Caki2 (cell line): ENCODE results near the gene FUT8. TPM values are rescaled to one million over a fixed set of nuclear protein-coding genes. Genes with fewer than 3 reads are reported as not detected.
A peak's percentile ranks its signal among the peaks of the same experiment; 100 is the strongest.
"Not testable (repeated sequence)": the region's sequence is repeated elsewhere in the genome, so short reads cannot be mapped to it uniquely, and the experiment has no call there.

Source experiments
- DNase-seq: peaks from one replicate; pipeline ENCODE4 v3.0.0-alpha.2; 2015; ENCODE audit warnings: low read depth
- in situ Hi-C: cut with HindIII; loops from 2 replicates; pipeline ENCODE4 v1.10.0; 2016; ENCODE audit warnings: low sequenced_read_pairs, low pct_unique_long_range_greater_than_20kb, mixed read lengths
- total RNA-seq: library from RNA; depleted of rRNA; stranded (reverse); fragments of >200 nt; shearing (Covaris generic); gene quantifications from 2 replicates; pipeline ENCODE4 v1.2.3, GENCODE V29; 2014; ENCODE audit warnings: low replicate concordance

The FUT8 gene
- total RNA-seq, 1 experiment from 2014 or later, result 29.6 TPM

- in situ Hi-C loops, result no loop called here
- no peak for DNase-seq
Observed at GRCh38 chr14:65412856-65413738, 567 bp downstream of the FUT8 start.

DNA sequence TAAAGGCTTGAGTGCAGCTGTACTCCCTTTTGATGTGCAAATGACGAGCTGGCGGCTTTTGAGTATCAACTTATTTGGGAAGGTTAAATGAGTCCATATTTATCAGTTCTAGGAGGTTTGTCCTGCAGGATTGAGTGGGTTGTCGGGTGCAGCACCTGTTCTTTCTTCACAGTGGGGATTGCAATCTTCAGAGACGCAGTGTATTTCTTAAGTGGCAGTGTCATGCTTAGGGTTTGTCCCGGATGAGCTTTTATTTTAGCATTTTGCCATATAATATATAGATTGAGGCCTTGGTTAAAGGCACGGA, 1.2 kb downstream of the FUT8 start:
- in situ Hi-C loops, result no loop called here
- peak; percentile 26 for DNase-seq

DNA sequence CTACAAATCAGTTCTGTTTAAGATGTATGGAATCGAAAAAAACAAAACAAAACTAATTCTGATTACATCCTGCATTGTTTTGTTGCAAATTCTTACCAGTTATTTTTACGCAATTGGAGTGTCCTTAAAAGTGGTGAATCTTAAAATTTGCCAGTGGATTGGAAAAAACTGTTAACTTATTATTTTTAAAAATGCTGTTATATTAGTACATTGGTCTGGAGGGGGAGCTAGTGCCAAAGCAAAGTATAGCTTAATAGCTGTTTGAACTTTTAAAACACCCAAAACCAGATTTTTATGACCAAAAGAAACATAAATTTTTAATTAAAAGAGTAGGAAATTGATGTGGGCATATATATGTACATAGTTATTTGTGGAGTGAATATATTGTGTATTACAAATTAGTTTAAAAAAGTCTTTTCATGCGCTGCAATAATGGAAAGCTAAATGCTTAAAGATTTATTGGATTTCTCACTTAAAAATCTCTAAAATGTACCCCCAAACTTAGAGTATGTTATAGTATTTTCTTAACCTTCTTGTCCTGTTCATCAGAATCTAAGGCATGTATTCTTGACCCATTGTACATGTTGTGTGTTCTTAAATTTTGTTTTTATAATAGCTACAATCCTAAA, 2.5 kb downstream of the FUT8 start:
- in situ Hi-C loops, result no loop called here
- DNase-seq, result no peak

- no peak for DNase-seq
- in situ Hi-C loops, result no loop called here
Observed at GRCh38 chr14:65415613-65416012, 3.1 kb downstream of the FUT8 start.

DNA sequence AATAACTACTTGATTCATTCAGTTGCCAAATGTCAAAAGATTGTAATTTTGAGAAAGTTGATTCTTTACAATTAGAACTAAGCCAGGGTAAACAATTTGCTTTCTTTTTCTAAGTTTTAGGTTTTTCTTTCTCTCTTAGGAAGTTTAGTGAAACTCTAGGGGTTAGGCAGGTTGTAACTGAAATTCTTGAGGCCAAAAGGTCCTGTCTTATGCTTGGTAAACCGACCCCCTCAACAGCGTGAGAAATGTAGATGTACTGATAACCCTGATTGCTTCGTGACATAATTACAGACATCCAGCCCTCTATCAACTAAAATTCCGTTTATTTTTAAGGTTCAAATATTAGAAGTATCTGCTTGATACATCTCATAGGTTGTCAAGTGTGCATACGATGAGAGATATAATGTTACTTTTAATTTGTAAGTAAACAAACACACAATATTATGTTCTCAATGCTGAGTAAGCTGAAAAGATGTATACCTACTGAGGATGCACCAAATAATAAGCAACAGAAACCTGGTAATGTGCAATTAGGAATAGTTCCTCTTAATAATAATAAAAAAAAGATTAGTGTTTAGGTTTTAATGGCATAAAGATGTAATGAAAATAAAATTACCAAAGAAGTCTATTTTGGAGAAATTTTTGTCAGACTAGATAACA, 7.2 kb downstream of the FUT8 start:
- DNase-seq, result no peak
- in situ Hi-C loops, result no loop called here

DNA sequence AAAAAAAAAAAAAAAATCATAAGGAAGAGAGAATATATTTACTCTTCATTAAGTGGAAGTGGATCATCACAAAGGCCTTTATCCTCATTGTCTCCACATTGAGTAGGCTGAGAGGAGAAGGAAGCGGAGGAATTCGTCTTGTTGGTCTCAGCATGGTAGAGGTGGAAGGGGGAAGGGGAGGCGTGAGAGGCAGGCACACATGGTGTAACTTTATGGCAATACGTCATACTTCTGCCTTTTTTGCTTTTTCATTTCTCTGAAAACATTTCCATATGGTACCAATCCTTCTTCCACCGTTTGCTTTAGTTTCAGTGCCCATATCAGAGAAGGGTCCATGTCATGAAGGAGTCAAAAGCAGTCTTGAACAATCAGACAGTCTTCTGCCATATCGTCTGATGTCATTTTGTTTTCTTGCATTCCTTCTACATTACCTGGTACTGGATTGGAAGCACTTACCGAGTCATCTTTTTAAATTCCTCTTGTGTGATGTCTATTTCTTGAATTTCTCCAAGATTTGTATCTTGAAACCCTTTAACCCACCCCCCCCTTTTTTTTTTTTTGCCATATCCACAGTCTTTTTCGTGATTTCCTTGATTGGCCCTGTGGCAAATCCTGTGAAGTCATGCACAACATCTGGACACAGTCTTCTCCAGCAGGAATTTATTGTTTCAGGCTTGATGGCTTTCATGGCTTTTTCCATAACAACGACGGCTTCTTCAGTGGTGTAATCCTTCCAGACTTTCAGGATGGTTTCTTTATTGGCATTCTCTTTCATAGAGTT, 8.9 kb downstream of the FUT8 start:
- DNase-seq, result peak; percentile 87
- in situ Hi-C loops, result no loop called here

GRCh38 chr14:65422088-65422834, 9.7 kb downstream of the FUT8 start:
- no peak for DNase-seq
- in situ Hi-C loops, result no loop called here

DNA sequence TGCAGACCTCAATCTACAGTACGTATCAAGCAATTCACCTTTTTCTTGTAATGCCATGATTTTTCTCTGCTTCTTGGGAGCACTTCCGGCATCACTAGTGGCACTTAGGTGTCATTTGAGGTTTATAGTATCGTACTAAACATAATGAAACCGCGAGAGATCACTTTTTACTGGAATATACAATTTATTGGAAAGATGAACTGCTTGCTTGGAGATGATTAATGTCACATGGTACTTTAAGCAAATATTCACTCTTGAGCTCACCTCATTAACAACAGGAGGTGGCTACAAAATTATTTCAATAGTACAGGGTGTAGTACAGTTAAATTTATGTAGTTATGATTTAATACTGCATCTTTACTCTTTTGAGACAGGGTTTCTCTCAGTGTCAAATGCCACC, 11.5 kb downstream of the FUT8 start:
- DNase-seq, result no peak
- in situ Hi-C loops, result no loop called here

- in situ Hi-C loops, result no loop called here
- no peak for DNase-seq
Observed at GRCh38 chr14:65424531-65424930, 12.0 kb downstream of the FUT8 start.

DNA sequence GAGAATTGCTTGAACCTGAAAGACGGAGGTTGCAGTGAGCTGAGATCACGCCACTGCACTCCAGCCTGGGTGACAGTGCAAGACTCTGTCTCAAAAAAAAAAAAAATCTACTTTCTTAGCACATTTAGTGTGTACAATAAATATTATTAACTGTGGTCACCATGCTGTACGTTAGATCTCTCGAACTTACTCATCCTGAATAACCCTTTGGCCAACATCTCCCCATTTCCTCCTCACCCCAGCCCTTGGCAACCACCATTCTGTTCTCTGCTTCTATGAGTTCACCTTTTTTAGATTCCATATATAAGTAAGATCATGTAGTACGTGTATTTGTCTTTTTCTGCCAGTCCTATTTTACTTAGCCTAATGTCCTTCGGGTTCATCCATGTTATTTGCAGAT, 13.4 kb downstream of the FUT8 start:
- in situ Hi-C loops, result no loop called here
- no peak for DNase-seq

DNA sequence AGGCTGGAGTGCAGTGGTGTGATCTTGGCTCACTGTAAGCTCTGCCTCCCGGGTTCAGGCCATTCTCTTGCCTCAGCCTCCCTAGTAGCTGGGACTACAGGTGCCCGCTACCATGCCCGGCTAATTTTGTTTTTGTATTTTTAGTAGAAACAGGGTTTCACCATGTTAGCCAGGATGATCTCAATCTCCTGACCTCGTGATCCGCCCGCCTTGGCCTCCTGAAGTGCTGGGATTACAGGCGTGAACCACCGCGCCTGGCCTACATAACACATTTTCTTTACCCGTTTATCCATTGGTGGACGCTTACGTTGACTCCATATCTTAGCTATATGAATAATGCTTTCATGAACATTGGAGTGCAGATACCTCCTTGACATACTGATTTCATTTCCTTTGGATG, 14.4 kb downstream of the FUT8 start:
- in situ Hi-C loops, DNase-seq: not testable (repeated sequence)

GRCh38 chr14:65428691-65429090, 16.2 kb downstream of the FUT8 start:
- in situ Hi-C loops, result no loop called here
- DNase-seq, result no peak

DNA sequence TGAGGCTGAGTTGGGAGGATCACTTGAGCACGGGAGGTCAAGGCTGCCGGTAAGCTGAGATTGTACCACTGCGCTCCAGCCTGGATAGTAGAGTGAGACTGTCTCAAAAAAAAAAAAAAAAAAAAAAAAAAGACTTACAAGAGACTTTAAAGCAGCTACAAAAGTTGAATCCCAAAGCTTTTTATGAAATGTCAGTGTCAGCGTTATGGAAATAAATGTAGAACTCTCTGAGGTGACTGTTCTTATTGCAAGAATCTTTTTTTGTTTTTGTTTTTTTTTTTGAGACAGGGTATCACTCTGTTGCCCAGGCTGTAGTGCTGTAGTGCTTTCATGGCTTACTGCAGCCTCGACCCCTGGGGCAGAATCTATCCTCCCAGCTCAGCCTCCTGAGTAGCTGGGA, 17.2 kb downstream of the FUT8 start:
- in situ Hi-C loops, result no loop called here
- DNase-seq, result no peak

- in situ Hi-C loops, result no loop called here
- DNase-seq, result no peak
Observed at GRCh38 chr14:65431245-65431644, 18.7 kb downstream of the FUT8 start.

DNA sequence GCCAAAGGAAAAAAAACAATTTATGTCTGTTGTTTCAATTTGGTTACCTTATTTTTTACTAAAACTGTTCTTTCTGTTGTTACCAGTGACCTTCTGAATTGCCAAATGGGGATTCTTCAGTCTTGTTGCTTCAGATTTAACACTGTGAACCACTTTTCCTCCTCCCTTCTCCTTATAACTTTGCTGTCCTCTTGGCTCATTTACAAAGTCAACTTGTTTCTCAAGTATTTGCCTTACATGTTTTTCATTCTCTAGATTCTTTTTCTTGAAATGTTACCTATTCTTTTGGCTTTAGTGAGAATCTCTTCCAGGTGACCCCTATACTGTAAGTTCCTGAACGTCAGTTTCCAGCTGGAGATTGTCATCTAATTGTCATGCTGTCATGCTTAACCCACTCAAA, 19.4 kb downstream of the FUT8 start:
- in situ Hi-C loops, result no loop called here
- DNase-seq, result no peak

DNA sequence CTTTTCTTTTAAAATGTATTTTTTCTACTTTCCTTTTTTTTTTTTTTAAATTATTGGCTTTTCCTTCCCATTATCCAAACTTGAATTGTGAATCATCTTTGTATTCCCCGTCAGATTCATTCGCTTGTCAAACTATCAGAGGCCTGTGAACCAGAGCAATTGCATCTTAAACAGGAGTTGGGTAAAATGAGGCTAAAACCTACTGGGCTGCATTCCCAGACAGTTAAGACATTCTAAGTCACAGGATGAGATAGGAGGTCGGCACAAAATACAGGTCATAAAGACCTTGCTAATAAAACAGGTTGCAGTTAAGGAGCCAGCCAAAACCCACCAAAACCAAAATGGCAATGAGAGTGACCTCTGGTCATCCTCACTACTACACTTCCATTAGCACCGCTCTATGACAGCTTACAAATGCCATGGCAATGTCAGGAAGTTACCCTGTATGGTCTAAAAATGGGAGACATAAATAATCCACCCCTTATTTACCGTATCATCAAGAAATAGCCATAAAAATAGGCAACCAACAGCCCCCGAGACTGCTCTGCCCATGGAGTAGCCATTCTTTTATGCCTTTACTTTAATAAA, 19.9 kb downstream of the FUT8 start:
- in situ Hi-C loops, result no loop called here
- no peak for DNase-seq

- in situ Hi-C loops, result no loop called here
Observed at GRCh38 chr14:65433157-65433556, 20.6 kb downstream of the FUT8 start.

DNA sequence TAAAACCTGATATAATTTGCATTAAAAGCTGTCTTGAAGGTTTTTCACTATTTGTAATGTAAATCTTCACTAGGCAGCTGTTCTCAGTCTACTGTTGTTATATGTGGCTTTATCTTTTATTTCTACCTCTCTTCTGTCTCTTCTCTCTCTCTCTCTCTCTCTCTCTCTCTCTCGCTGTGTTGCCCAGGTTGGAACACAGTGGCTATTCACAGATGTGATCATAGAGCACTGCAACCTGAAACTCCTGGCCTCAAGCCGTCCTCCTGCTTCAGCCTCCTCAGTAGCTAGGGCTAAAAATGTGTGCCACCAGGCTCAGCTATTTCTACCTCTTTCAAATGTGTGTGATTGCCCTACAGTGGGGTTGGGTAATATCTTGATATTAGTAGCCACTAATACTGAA, 21.1 kb downstream of the FUT8 start:
- no peak for DNase-seq
- in situ Hi-C loops, result no loop called here

More at GRCh38 chr14:65433157-65433556, 20.6 kb downstream of the FUT8 start:
- DNase-seq, result no peak
